Epithelial cell of prostate (primary cell): ENCODE measurements around the gene ATP2B1.

Source experiments
- DNase-seq: peaks from one replicate; pipeline ENCODE4 v3.0.0-alpha.2; 2011; ENCODE audit warnings: low read depth, low spot score
- H3K27ac ChIP-seq: fragments of 450-650 bp; 2 replicates; pipeline ENCODE4 v1.5.1; 2017; ENCODE audit warnings: mild to moderate bottlenecking

ATP2B1 gene

GRCh38 chr12:89695100-89695499, 13.5 kb downstream of the ATP2B1 start:
- no peak for DNase-seq
- no peak overlapping the region for H3K27ac ChIP-seq

- no peak overlapping the region for H3K27ac ChIP-seq
- no peak for DNase-seq
Measured at GRCh38 chr12:89694542-89694941, 14.1 kb downstream of the ATP2B1 start.

- DNase-seq = no peak
- H3K27ac ChIP-seq = no peak overlapping the region
Measured at GRCh38 chr12:89693639-89694202, 14.9 kb downstream of the ATP2B1 start.

- no peak overlapping the region for H3K27ac ChIP-seq
- DNase-seq = no peak
Measured at GRCh38 chr12:89692439-89692838, 16.2 kb downstream of the ATP2B1 start.

GRCh38 chr12:89691659-89692058, 17.0 kb downstream of the ATP2B1 start:
- no peak overlapping the region for H3K27ac ChIP-seq
- DNase-seq = no peak

GRCh38 chr12:89690925-89691324, 17.7 kb downstream of the ATP2B1 start:
- no peak overlapping the region for H3K27ac ChIP-seq
- DNase-seq = no peak

GRCh38 chr12:89689306-89689705, 19.3 kb downstream of the ATP2B1 start:
- H3K27ac ChIP-seq = no peak overlapping the region
- DNase-seq = no peak

GRCh38 chr12:89686311-89686710, 22.3 kb downstream of the ATP2B1 start:
- no peak overlapping the region for H3K27ac ChIP-seq
- no peak for DNase-seq

- DNase-seq = no peak
- no peak overlapping the region for H3K27ac ChIP-seq
Measured at GRCh38 chr12:89685363-89685972, 23.2 kb downstream of the ATP2B1 start.

- no peak overlapping the region for H3K27ac ChIP-seq
- DNase-seq = no peak
Measured at GRCh38 chr12:89684136-89684535, 24.5 kb downstream of the ATP2B1 start.

- DNase-seq = no peak
Measured at GRCh38 chr12:89682284-89682683, 26.4 kb downstream of the ATP2B1 start.

GRCh38 chr12:89680409-89680808, 28.2 kb downstream of the ATP2B1 start:
- H3K27ac ChIP-seq = no peak overlapping the region
- DNase-seq = no peak

More at GRCh38 chr12:89682284-89682683, 26.4 kb downstream of the ATP2B1 start:
- H3K27ac ChIP-seq = no peak overlapping the region

GRCh38 chr12:89679631-89680030, 29.0 kb downstream of the ATP2B1 start:
- H3K27ac ChIP-seq = no peak overlapping the region
- DNase-seq = no peak

GRCh38 chr12:89678225-89678624, 30.4 kb downstream of the ATP2B1 start:
- no peak for DNase-seq

GRCh38 chr12:89676930-89677329, 31.7 kb downstream of the ATP2B1 start:
- no peak for DNase-seq
- no peak overlapping the region for H3K27ac ChIP-seq

More at GRCh38 chr12:89678225-89678624, 30.4 kb downstream of the ATP2B1 start:
- H3K27ac ChIP-seq = no peak overlapping the region

GRCh38 chr12:89674326-89674942, 34.2 kb downstream of the ATP2B1 start:
- DNase-seq = no peak
- H3K27ac ChIP-seq = no peak overlapping the region

- no peak overlapping the region for H3K27ac ChIP-seq
- DNase-seq = no peak
Measured at GRCh38 chr12:89673603-89674002, 35.0 kb downstream of the ATP2B1 start.

- DNase-seq = no peak
- no peak overlapping the region for H3K27ac ChIP-seq
Measured at GRCh38 chr12:89672589-89672979, 36.1 kb downstream of the ATP2B1 start.

GRCh38 chr12:89671469-89671868, 37.2 kb downstream of the ATP2B1 start:
- H3K27ac ChIP-seq = no peak overlapping the region

GRCh38 chr12:89669197-89669596, 39.4 kb downstream of the ATP2B1 start:
- no peak overlapping the region for H3K27ac ChIP-seq
- no peak for DNase-seq

More at GRCh38 chr12:89671469-89671868, 37.2 kb downstream of the ATP2B1 start:
- no peak for DNase-seq

- DNase-seq = no peak
Measured at GRCh38 chr12:89665556-89665955, 43.1 kb downstream of the ATP2B1 start.

GRCh38 chr12:89664441-89664840, 44.2 kb downstream of the ATP2B1 start:
- no peak for DNase-seq
- no peak overlapping the region for H3K27ac ChIP-seq

More at GRCh38 chr12:89665556-89665955, 43.1 kb downstream of the ATP2B1 start:
- no peak overlapping the region for H3K27ac ChIP-seq
